Measurements from ENCODE around the gene XCL2.

The XCL2 gene

DNA sequence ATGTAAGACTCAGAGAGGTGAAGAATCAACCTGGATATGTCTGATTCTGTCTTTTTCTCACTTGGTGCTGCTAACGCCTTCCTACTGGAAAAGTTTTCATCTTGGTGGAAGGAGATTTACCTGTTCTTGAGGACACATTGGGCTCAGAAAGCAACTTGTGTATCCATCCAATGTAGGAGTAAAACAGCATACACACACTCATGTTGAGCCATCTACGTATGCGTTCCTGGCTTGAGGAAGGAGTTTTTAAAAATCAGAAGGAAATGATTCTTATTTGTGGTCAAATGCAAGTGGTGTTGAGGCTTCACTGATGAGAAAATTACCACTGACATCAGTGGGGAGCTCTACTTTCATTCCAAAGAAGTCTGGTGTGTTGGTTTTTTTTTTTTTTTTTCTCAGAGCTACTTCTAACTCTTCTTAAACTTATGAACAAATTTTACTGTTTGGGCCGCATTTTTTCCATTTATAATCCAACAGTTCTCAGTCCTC is 25.6 kb downstream of the XCL2 start:
- DNase-seq (ENCODE audit: low spot score) (no peak), FAIRE-seq (no peak)

DNA sequence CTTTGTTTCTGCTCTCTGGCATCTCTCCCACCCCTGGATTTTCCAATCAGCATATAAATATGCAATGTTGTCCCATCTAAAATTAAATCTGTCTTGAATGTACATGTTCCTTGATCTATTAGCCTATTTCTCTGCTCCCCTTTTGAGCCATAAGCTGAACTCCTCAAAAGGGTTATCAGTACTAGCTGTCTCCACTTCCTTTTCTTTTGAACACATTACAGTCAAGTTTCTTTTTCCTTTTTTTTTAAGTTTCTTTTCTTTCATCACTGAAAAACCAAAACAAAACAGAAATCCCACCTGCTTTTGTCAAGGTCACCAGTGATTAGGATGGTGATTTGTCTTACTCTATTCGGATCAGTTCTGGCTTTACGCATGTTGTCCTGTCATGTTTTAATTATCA is 29.3 kb downstream of the XCL2 start:
- FAIRE-seq (no peak), DNase-seq (ENCODE audit: low spot score) (no peak)

DNA sequence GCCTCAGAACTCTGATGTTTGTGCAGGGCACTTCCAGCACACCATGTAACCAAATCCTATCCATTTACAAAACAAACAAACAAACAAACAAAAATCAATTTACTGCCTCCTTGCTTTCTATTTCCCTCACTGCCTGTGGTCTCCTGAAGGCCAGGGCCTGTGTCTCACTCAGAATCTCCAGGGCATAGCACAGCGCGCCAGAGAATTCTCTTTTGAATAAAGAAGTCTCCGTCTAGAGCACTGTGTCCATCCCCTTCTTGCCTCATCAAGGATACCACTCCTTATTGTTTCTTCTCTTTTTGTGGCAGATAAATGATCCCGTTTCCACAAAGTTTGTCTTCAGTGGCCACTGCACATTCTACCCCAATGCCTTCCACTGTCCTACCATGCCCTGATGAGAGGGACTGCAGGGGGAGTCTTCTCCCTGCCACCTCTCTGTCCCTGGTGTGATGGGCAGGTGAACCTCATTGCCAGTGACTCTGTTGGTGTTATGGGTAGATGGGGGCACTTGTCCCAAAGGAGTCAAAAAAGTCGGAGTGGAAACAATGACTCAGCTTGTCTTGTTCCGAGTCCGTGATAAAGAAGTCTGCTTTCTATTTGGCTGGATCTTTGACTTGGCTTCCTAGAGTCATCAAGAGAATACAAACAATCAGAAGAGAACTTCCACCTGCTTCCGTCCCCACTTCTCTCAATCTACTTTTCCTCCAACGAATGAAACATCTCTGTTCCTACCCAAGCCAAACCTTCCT is 30.0 kb downstream of the XCL2 start:
- no peak for FAIRE-seq

DNA sequence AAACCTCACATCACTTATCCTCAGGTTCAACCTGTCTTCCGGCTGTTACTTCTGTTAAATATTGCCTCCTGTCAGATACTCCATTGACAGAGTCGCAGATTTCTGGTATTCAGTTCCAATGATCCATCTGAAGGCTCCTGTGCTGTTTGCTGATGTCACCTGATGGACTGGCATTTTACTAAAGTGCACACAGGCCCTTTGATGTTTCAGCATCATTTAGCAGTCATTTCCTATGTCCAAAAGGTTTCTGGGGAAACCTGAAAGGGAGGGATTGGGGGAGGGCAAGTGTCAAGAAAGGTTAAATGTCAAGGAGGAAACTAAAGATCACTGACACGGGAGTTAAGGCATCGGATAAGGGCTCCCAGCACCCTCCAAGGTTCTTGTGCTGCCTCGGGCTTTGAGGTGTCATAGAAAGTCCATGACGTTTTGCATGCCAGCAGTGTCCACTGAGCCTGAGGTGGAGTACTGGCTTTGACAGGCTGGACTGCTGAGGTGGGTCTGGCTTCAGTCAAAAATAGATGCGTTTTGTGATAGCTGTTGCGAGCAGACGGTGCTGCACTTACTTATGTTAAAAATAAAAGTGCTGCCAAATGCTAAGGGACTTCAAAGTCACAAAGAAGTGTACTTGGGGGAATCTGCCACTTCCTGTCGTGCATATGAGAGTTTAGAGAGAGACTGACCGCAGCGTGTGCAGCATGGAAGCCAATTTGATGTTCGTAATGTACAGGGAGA is 30.8 kb downstream of the XCL2 start:
- FAIRE-seq (no peak), DNase-seq (ENCODE audit: low spot score) (no peak)

More for the DNA sequence above, 30.0 kb downstream of the XCL2 start:
- no peak for DNase-seq (ENCODE audit: low spot score)

DNA sequence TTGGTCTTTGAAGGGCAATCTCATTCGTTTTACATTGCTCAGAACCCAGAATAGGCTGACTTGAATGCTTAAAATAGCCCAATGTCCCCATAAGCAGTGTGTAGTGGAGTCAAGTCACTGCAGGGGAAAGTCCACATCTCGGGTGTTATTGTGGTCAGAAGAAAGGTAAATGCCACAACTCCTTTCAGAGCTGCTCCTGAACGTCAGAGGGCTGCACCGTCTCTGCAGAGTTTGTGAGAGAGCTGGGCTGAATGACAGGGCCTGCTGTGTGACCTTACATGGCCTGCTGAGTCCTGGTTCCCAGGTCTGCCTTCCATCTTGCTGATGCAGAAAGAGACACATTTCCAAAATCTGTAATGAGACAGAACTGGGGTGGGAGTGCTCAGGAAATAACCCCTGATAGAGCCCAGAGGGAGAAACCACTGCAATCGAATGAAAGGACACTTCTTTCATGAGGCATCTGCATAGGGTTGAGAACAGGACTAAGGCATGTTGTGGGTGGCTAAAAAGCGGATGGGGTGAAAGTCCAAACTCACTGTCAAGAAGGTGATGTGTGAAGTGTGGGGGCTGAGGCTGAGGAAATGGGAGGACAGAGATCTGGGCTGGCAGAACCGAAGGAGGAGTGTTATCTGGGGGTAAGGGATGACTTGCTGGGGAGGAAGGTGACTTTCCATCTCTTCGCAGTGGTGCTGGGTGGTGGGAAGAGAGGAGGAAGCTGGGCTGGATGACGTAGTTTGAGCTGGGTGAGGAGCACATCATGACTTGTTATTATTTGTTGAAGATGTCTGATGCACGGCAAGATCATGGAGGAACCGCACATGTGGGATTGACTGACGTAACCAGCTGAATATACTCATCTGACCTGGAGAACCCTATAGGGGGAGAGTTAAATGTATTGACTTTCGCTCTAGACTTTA is 33.7 kb downstream of the XCL2 start:
- FAIRE-seq (no peak), DNase-seq (ENCODE audit: low spot score) (no peak)

DNA sequence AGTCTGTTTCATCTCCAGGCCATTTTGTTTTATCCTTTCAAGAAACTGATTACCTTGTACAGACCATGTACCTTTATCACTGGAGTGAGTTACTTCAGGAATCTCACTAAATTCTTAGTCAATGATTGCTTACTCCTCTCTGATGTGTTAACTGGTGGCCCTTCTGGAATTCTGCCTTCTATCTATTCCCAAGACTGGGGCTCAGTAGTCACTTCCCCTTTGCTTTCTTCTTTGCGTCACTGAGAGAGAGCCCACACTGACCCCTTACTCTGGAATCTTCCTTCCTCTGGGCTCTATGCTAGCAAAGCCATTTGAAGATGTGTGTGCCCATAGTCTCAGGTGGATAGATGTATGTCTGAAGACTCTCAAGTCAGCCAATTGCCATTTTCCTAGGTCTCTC is 34.6 kb downstream of the XCL2 start:
- FAIRE-seq = no peak
- DNase-seq (ENCODE audit: low spot score) = no peak

DNA sequence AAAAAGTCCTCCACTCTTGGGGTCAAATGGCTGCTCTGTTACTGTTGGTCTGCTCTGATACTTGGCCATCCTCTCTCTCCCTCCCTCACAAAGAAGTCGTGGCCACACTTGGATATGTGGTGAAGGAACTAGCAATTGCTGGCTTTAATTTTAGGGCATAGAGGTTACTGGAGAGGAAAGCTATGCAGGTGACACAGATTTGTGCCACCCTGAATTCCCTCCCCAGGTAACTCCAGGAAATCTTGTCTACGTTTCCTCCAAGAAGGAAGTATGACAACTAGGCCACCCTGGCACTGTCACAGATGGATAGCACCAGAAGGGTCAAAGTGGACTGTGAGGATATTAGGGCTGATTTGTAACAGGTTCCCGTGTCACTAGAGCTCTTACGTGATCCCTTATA is 36.0 kb downstream of the XCL2 start:
- FAIRE-seq (no peak), DNase-seq (ENCODE audit: low spot score) (no peak)

DNA sequence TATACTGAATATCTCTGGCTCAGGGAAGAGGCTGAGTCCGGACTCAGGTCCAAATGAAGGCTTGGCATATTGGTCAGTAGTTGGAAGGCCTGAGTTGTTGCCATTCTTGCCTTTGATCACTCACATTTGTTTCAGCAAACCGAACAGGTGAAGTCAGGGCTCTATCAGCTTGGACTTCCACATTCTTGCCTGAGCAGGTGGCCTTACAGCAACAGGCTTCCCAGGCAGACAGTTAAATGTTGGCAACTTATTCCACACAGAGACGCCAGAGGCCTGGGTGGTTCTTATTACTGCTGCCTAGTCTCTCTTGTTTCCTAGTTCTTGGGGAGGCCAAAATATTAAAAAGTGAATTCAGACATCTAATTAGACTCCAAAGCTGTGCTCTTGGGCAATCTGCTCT is 36.6 kb downstream of the XCL2 start:
- no peak for FAIRE-seq
- no peak for DNase-seq (ENCODE audit: low spot score)

DNA sequence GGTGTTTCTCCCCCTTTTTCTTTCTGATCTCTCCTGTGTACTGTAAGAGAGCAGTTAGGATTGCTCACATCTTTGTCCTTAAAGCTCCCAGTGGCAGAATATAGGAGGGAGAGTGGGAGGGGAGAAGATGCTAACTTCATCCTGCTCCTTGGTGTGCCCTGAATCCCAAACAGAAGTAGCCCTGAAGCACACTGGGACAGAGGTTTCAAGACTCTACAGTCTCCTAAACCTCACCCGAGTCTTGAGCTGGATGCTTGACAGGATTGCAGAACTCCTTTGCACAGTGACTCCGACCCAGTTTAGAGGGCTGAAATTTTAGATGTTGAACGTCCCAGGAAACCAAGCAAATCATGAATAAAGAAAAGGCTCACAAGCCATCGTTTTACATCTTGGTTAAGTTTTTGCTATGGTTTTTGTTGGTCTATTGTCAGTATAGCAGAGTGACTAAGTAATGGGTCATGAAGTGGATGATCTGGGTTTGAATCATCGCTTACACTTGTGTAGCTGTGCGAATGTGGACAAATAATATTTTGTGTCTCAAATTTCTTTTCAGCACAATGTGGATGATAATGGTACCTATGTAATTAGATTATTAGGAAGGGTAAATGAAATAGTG is 37.5 kb downstream of the XCL2 start:
- DNase-seq (ENCODE audit: low spot score) = no peak
- no peak for FAIRE-seq

DNA sequence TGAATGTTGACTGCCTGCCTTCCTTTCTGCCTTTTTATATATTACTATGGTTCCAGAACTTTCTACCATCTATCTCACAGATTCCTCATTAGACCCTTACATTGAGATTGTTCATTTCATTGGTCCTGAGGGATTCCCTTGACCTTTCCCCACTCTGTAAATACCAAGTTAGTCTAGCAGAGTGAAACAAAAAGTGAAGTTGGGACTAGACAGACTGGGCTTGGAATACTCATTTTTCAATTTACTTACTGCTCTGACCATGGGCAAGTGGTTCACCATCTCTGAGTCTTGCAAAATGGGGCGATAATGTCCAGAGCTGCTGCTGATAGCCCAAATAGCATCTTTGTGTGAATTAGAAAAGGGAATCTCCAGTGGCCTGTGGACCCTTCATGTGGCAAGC is 38.8 kb downstream of the XCL2 start:
- FAIRE-seq (no peak), DNase-seq (ENCODE audit: low spot score) (no peak)

DNA sequence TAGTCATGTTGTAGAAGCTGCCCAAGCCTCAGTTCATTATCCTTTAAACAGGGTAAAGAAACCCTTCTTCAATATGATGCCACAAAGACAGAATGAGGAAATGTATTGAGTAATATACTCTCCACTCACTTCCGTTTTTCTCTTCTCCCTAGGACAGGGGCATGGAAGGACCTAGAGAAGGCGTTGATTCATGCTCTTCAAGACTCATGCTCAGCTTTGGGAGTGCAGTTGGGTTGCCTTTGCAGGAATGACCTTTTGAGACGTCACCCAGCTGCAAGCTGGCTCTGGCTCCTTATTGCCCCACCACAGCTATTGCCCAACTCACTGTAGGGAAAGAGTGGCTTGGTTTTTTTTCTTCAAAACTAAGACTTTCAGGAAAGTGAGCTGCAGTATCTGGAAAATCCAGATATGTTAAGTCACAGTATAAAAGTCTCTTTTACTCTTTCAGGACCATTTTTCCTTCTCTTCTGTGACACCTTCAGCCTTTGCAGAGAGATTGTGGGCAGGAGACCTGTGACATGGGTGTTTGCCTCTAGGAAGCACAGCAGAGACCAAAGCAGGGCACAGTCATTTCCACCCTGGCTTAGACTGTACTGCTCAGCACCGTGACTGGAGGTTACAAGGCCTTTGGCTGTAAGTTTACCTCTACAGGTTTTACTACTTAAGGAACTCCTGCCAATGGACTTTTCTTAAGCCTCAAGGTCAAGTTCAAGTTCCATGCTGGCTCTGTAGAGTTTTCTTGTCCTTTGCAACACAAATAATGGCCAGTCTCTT is 39.5 kb downstream of the XCL2 start:
- no peak for FAIRE-seq
- no peak for DNase-seq (ENCODE audit: low spot score)

DNA sequence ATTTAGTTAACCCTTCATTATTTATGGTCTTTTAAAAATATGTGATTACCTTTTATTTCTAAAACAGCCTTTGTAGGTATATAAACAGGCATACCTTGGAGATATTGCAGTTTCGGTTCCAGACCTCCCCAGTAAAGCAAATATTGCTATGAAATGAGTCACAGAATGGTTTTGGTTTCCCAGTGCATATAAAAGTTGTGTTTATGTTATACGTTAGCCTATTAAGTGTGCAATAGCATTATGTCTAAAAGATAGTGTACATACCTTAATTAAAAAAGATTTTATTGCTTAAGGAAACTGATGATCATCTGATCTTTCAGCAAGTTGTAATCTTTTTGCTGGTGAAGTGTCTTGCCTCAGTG is 44.1 kb downstream of the XCL2 start:
- FAIRE-seq = no peak

DNA sequence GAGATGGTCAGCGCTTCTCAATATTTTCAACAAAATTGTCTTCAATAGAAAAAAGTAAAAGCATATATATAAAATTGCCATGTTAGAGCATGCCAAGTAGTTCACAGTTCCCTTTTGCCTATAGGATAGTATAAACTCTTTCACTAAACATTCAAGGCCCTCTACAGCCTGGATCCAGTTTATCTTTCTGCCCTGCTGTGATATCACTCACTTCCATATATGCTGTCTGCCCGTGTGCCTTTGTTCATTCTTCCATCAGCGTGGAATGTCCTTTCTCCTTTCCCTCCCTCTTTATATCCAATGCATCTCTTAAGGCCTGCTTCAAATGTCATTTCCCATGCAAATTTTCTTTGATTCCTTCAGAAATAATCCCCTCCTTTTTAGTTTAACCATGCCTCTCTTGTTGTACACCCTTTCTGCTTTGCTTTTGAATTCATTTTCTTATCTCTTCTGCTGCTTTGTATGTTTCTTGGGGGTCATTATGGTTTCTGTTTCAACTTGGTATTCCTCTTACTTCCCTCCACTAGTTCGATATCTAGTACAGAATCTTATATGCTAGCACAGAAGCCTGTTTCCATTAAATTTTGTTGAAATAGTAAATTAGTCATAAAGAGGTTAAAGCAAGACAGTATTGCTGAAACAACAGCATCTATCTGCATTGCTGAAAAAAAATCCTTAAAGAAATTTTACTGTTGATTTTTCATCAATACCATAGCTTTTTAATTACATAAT is 44.7 kb downstream of the XCL2 start:
- FAIRE-seq (no peak), DNase-seq (ENCODE audit: low spot score) (no peak)

More for the DNA sequence above, 44.1 kb downstream of the XCL2 start:
- no peak for DNase-seq (ENCODE audit: low spot score)

DNA sequence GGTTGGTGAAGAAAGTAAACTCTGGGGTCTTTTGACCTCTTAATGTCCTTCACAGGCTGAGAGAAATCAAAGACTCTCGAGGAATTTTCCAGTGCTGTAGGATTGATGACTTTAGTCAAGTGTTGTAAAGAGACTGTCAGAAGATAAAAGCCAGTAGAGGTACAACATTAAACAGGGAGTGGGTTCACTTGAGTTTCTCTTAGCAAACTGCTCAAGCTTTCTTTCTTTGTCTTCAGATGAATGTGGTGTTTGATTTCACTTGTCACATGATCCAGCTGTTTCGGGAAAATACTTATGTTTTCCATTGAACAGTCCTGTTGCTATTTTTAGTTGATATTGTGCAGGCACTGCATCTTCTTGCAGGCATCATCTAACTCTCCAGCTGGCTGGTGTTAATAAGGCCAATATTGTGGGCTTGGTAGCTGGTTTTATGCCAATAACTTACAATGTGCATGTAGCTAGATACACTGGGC is 45.6 kb downstream of the XCL2 start:
- FAIRE-seq = no peak
- no peak for DNase-seq (ENCODE audit: low spot score)

DNA sequence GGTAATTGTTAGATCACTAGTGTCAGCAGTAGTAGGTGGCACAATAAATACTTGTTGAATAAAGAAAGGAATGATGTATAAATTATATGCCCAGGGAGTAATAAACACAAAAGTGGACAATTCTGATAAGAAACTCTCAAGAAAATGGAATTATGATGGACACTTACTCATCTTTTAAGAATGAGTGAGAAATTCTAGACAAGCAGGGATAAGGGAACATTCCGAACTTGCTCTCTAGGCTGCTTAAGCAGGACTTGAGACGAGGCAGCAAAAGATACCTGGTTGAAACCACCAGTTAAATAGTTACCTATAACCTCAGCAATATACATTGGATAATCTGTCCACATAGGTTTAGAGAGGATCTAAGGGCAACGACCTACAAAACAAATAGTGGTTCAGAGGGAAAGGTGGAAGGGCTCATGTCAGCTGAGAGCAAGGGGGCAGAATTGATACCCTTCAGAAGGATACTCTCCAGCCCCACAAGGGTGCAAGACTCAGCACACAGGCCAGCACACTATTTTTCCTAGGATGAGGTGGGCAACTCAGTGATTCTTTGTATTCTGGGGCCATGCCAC is 46.3 kb downstream of the XCL2 start:
- no peak for FAIRE-seq
- DNase-seq (ENCODE audit: low spot score) = no peak

DNA sequence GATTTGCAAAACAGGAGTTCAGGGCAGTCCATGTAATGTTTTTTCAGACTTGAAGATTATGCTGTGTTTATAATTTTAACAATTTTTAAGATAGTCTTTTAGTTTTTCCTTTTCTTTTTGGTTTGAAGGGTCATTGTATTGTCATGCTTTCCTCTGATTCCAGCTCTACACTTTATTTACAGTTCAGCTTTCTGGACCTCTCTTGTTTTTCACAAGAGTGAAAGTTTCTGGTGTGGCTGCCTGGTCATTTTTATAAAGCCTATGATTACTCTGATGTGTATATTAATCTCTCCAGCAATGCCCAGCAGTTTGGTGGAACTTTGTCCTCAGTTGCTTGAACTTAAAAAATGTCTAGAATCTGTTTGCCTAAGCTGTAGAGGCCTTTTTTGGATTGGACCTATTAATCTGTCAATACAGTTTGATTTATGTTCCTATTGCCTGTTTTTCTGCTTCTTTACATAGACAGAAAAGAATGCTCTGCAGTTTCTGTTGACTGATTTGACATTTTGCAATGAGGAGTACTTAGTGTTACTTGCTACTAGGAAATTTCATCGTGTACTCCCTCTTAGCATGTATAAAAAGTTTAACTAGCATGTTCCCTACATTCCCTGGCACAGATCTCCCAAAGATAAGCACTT is 52.2 kb downstream of the XCL2 start:
- no peak for FAIRE-seq
- DNase-seq (ENCODE audit: low spot score) = no peak

Data from urothelium cell line (cell line).